Upper lobe of left lung (tissue), 4 donors: ENCODE data around the gene TENM3.

Experiments
- POLR2A ChIP-seq, 4 donors: fragments of 450-650 bp; IDR thresholded peaks; one replicate each; pipeline ENCODE4 v1.5.1; 2016 to 2017; ENCODE audit warnings: antibody characterized with exemption in 4 of 4, mild to moderate bottlenecking in 2 of 4
- TF ChIP-seq, protein P1 (sequence below), 6 experiments: fragments of 450-650 bp in 4 of 6; fragments of 200-600 bp in 2 of 6; sonication (generic) in 2 of 6; IDR thresholded peaks; one replicate each; pipeline ENCODE4 v1.5.1; 2016 to 2019; ENCODE audit warnings: antibody characterized with exemption in 6 of 6

DNA sequence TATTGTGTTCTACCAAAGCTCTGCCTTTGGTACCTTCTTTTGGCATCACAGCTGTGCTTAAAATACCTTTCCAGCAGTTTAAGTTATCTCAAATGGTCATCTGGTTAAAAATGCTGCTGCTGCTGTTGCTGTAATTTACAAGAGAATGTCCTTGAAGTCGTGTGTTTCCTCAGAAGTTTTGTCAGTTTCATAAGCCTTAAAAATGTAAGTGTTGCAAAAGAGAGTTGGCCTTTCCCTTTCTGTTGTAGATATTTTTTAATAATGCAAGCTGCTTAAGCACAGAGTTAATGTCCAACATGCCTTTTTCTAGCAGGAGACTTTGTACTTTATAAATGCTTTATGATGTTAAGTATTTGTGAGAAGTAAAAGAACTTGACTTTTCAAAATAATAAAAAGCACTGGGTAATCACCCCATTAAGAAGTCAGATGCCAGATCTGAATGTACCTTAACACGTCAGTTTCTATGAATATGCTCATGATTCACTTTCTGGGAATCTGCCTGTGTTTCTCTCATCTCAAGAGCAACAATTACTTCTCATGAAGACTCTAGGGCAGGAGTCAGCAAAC lies 35.3 kb upstream of the TENM3 start:
- TF ChIP-seq, protein P1, sequence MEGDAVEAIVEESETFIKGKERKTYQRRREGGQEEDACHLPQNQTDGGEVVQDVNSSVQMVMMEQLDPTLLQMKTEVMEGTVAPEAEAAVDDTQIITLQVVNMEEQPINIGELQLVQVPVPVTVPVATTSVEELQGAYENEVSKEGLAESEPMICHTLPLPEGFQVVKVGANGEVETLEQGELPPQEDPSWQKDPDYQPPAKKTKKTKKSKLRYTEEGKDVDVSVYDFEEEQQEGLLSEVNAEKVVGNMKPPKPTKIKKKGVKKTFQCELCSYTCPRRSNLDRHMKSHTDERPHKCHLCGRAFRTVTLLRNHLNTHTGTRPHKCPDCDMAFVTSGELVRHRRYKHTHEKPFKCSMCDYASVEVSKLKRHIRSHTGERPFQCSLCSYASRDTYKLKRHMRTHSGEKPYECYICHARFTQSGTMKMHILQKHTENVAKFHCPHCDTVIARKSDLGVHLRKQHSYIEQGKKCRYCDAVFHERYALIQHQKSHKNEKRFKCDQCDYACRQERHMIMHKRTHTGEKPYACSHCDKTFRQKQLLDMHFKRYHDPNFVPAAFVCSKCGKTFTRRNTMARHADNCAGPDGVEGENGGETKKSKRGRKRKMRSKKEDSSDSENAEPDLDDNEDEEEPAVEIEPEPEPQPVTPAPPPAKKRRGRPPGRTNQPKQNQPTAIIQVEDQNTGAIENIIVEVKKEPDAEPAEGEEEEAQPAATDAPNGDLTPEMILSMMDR (IDR thresholded peaks at IDR 0.05): no peak
- no peak for TF ChIP-seq POLR2A (IDR thresholded peaks at IDR 0.05)
